ENCODE measurements around the gene OPRL1.
A peak's percentile ranks its signal among the peaks of the same experiment; 100 is the strongest.
"Not testable (repeated sequence)": the region's sequence is repeated elsewhere in the genome, so short reads cannot be mapped to it uniquely, and the experiment has no call there.

OPRL1 gene

DNA sequence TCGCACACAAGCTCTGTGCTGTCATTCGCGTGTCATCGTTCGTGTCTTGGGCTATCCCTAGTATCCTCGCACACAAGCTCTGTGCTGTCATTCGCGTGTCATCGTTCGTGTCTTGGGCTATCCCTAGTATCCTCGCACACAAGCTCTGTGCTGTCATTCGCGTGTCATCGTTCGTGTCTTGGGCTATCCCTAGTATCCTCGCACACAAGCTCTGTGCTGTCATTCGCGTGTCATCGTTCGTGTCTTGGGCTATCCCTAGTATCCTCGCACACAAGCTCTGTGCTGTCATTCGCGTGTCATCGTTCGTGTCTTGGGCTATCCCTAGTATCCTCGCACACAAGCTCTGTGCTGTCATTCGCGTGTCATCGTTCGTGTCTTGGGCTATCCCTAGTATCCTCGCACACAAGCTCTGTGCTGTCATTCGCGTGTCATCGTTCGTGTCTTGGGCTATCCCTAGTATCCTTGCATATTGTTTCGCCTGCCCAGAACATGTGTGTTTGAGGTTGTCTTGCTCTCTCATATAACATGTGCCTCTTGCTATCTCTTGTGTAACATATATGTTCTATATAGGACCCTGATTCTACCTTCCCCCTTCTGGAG is 7.4 kb downstream of the OPRL1 start:
- not testable (repeated sequence) for DNase-seq

DNA sequence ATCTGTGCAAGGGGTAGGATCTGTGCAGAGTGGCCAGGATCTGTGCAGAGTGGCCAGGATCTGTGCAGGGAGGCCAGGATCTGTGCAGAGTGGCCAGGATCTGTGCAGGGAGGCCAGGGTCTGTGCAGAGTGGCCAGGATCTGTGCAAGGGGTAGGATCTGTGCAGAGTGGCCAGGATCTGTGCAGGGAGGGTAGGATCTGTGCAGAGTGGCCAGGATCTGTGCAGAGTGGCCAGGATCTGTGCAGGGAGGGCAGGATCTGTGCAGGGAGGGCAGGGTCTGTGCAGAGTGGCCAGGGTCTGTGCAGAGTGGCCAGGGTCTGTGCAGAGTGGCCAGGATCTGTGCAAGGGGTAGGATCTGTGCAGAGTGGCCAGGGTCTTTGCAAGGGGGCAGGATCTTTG is 8.7 kb downstream of the OPRL1 start:
- DNase-seq: not testable (repeated sequence)

DNA sequence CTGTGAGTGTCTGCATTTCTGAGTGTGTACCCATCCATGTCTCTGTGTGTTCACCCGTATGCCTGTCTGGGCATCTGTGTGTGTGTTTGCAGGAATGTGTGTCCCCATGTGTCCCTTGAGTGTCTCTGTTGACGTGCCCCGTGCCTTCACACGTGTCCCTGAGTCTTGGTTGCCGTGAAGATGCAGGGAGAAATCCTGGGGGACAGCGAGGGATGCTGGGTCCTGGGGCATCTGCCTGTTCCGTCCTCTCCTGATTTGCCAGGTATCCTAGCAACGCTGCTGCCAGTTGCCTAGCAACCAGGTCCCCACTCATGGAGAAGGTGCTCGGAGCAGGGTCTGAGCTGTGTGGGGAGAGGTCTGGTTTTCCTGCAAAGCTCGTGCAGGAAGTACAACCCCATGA is 10.3 kb downstream of the OPRL1 start:
- no peak for DNase-seq

DNA sequence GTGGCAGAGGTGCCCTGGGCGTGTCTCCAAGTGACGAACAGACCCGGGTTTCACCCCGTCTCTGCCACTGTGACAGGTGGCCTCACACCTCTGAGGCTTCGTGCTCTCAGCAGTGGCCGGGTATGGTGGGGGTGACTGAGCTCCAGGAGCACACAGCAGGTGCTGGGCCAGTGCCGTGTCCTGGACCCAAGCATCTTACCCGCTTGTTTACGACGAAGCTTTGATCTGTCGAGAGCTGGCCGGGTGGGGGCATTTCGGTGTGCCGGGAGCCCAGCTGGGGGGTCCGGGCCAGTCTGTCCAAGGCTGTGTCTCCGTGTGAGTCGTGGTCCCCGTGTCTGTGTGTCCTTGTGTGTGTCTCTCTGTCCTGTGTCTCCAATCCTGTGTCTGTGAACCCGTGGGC is 11.5 kb downstream of the OPRL1 start:
- no peak for DNase-seq

DNA sequence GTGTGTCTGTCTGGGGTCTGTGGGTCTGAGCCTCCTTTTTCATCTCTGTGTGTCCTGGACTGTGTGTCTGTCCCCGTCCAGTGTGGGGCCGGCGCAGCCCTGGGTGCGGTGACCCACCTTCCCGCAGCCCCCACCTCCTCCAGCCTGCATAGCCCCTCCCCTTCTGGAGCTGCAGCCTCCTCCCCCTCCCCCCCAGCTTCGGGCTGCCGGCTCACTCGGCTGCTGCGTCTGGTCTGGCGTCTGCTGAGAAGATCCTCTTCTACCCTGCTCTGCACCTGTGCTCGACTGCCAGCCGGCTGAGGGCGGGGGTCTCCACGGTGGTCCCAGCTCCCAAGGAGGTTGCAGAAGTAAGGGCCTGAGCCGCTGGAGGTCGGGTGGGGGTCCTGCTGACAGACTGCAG is 11.9 kb downstream of the OPRL1 start:
- peak; percentile 61 for DNase-seq

DNA sequence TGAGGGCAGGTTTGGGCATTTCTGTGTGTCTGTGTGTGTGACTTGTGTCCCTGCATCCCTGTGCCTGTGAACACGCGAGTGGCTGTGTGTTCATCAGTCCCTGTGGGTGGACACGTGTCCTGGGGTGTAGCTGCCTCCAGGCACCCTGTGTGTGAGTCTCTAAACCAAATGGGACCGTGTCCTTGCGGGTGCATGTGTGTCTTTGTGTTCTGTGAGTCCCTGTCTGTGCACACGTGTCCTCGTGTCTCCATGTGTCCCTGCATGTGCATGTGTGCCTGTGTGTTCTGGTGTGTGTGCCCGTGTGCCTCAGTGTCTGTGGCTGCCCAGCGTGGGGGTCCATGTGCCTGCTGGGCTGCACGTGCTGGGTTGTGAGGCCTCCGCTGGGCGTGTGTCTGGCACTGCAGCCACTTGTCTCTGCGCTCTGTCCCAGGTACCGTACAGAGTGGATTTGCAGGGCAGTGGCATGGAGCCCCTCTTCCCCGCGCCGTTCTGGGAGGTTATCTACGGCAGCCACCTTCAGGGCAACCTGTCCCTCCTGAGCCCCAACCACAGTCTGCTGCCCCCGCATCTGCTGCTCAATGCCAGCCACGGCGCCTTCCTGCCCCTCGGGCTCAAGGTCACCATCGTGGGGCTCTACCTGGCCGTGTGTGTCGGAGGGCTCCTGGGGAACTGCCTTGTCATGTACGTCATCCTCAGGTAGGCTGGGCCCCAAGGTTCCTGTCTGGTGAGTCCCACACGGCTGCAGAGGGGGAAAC is 12.6 kb downstream of the OPRL1 start:
- DNase-seq: no peak

DNA sequence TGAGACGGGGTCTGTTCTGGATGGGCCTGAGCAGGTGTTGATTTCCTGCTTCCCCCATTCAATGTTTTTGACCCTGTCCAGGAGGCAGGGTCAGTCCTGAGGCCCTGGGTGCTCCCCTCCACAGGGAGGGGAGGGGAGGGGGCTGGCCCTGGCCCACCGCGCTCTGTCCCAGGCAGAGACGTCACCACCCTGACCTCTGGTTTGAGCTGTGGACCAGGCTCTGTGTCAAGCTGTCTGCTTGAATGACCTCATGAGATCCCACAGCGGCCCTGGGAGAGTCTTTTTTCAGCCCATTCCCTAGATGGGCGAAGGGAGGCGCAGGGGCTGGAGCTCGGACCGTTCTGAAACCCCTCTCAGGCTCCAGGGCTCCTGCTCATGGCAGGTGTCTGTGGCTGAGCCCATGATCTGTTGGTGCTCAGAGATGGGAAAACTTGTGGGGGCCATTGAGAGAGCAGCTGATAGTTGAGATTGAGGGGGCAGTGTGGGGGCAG is 13.2 kb downstream of the OPRL1 start:
- DNase-seq: no peak

DNA sequence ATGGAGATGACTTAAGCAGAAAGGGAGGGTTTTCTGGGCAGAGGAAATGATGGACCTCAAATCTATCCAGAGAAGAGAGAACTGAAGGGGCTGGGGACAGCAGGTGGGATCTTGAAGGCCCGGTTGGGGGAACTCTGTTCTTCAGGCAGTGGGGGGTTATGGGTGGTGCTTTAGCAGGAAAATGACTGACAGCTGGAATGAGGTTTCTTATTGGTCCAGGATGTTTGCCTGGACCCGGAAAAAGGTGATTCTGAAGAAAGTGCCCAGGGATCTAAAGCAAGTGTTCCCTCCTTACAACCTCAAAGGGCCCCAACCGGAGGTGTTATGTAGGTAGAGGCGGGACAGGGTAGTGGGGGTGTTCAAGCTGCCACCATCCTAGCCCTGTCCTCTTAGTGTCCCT is 15.6 kb downstream of the OPRL1 start:
- no peak for DNase-seq

DNA sequence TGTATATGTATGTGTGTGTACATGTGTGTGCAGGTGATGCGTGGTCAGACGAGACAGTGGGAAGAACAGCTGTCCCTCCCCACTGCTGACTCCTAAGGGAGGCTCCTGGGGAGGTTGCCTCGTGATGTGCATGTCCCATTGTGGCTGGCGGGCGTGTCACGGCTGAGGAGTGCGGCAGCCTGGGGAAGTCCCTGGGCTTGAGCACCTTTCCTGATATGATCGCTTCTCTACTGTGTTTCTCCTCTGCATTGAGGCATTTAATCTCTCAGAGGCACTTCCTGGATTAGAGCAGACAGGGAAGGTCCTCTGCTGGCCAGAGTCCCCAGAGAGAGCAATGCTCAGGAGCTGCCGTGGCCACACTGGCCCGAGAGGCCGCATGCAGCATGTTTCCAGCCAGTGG is 16.0 kb downstream of the OPRL1 start:
- no peak for DNase-seq

DNA sequence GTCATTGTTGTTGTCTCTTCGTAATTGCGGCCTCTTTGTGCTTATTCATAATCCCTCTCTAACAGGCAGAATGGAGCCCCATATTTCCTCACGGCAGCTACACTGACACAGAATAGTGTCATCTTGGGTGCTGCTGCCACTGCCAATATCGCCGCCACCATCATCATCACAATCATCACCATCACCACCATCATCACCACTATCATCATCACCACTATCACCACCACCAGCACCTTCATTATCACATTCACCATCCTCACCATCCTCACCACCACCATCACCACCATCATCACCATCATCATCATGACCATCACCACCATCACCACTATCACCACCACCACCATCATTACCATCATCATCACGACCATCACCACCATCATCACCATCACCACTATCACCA is 16.7 kb downstream of the OPRL1 start:
- DNase-seq: no peak

DNA sequence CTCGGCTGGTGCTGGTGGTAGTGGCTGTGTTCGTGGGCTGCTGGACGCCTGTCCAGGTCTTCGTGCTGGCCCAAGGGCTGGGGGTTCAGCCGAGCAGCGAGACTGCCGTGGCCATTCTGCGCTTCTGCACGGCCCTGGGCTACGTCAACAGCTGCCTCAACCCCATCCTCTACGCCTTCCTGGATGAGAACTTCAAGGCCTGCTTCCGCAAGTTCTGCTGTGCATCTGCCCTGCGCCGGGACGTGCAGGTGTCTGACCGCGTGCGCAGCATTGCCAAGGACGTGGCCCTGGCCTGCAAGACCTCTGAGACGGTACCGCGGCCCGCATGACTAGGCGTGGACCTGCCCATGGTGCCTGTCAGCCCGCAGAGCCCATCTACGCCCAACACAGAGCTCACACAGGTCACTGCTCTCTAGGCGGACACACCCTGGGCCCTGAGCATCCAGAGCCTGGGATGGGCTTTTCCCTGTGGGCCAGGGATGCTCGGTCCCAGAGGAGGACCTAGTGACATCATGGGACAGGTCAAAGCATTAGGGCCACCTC is 18.7 kb downstream of the OPRL1 start:
- no peak for DNase-seq

DNA sequence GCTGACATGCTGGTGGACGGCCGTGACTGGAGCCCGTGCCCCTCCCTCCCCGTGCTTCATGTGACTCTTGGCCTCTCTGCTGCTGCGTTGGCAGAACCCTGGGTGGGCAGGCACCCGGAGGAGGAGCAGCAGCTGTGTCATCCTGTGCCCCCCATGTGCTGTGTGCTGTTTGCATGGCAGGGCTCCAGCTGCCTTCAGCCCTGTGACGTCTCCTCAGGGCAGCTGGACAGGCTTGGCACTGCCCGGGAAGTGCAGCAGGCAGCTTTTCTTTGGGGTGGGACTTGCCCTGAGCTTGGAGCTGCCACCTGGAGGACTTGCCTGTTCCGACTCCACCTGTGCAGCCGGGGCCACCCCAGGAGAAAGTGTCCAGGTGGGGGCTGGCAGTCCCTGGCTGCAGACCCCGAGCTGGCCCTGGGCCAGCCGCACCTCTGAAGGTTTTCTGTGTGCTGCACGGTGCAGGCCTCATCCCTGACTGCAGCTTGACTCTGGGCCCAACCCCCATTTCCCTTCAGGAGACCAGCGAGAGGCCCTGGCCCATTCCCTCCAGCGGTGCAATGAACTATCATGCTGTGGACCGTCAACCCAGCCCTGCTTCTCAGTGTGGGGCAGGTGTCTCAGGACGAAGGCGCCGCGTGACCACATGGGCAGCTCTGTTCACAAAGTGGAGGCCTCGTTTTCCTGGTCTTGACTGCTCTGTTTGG is 19.4 kb downstream of the OPRL1 start:
- no peak for DNase-seq

DNA sequence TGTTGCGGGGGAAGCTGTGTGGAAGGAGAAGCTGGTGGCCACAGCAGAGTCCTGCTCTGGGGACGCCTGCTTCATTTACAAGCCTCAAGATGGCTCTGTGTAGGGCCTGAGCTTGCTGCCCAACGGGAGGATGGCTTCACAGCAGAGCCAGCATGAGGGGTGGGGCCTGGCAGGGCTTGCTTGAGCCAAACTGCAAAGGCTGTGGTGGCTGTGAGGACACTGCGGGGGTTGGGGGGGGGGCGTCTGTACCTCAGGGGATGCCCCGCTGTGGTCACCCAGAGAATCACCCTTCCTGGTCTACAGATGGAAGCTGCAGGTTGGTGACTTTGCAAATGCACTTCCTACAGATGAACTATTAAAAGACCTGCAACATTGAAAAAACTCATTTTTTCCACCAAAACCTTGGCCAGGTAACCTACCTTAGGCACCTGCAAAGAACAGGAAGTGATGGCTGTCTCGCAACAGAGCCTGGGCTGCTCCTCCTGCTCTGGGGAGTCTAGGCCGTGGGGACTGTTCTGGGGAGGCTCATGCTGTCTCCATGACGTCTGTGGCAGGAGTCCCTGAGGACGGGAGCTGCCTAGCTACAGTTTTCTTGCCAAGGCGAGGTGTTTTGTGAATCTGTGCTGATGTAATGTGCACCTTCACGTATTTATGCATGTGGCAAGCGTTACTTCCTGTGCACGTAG is 20.1 kb downstream of the OPRL1 start:
- peak; percentile 96 for DNase-seq

DNA sequence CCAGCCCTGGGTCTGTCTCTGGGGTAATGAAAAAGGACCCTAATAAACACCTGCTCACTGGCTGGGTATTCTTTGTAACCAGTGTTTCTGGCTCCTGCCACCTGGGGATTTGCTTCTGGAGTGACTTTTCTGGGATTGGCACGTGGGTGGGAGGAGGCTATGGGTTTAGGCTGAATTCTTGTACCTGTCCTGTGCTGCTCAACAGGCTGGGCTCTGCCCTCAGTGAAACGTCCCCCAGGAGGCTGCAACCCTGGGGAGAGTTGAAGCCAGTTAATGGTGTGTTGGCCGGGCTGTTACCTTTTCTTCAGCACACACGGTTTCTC is 20.6 kb downstream of the OPRL1 start:
- no peak for DNase-seq

DNA sequence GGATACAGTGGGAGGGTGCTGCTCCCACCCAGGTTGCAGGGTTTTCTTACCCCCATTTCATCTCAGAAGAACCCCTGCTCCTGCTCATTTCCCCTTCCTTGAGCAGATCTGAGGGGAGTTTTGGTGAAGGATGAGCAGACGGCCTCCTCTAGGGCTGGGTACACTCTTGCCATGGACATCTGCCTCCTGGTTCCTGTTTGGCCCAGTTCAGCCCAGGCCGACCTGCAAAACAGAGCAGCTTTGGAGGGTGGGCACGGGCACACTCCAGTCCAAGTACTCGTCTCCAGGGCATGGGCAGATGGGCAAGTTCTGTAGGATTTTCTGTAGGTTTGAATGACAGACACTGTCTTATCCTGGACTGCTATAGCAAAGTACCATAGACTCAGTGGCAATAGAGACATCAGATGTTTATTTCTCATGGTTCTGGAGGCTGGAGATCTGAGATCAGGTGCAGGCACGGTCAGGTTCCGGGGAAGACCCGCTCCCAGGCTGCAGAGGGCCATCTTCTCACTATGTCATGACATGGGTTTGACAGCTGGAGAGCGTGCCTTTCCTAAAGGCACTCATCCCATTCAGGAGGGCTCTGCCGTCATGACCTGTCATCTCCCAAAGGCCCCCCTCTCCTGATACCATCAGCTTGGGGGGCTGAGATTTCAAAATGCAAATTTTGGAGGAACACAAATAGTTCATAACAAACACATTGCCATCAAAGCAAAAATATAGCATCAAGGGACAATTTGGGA is 21.2 kb downstream of the OPRL1 start:
- no peak for DNase-seq

DNA sequence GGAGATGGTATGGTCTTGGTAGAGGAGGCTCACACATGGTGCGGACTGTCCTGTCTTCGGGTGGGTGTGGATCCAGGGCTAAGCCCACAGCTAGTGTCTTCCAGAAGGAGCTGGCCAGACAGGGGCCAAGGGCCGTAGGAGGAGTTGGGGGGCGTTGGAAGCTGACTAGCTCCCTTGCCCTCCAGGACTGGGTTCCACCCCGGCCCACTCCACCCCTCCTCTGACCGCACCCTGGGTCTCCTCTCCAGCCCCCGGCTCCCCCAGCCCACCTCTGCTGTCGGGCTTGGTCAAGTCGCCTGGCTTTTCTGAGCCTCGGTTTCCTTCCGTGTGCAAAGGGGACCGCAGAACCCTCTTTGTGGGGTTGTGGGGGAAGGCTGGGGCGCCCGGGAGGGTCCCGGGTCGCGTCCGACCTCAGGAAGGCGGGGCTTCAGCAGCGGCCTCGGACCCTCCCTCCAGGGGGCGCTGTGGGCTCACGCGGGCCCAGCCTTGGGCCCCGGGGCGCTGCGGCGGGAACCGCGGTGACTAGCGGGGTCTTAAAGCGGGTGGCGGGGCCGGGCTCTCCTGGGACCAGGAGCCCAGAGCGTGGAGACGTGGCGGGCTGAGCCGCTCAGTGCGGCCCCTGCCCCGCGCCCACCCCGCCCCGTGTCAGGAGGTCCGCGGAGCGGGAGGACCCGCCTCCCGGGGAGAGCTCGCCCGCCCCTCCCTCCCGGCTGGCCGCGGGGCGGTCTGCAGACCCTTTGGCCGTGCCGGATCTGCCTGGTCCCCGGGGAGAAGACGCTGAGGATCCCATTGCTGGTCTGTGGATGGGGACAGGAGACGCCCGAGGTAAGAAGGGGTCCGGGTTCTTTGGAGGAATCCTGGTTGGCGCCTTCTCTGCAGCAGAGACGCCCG is 22.1 kb downstream of the OPRL1 start:
- peak; percentile 81 for DNase-seq

DNA sequence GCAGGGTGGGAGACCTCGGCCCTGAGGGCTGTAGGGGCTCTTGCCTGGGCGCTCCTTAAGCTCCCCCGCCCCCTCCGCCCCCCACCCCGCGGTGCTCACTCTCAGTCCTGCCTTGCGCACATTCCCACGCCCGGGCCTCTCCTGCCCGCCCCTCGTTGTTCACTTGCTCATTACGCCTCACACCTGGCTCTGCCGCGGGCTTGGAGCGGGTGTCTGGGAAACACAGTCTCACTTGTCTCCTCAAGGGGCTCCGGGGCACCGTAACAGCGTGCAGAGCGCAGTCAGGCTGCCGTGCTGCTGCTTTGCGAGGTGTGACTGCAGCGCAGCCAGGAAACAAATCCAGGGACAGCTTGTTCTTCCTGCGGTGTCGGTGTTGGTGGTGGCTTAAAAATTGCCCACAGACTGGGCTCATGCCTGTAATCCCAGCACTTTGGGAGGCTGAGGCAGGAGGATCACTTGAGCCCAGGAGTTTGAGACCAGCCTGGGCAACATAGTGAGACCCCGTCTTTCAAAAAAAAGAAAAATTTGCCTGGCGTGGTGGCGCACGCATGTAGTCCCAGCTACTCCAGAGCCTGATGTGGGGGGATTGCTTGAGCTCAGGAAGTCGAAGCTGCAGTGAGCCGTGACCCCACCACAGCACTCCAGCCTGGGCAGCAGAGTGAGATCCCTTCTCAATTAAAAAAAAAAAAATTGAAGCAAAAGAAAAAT is 22.9 kb downstream of the OPRL1 start:
- peak; percentile 89 for DNase-seq

DNA sequence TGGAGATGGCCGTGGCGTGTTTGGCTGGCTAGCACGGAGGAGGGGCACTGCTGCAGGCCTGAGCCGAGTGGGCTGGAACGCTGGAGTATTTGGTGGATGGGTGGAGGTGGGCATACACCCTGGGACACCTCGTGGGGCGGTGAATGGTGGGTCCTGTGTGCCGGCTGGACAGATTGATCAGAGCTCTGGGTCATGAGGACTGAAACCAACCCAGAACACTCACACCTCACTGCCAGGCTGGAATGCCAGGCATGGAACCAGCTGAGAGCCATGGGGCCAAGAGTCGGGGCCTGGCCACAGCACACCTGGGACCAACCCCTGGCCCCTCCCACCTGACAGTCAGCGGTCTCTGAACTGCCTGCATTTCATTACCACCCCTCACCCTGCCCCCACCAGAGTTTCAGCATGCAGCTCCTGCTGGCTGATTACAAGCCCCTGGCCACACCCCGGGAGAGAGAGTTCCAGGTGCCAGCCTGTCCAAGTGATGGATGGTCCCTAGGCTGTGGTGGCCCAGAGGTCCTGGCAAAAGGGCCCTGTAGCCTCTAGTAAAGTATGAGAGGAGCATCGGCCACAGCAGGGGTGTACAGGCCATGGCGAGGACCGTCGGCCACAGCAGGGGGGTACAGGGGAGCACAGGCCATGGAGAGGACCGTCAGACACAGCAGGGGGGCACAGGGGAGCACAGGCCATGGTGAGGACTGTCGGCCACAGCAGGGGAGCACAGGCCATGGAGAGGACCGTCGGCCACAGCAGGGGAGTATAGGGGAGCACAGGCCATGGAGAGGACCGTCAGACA is 24.2 kb downstream of the OPRL1 start:
- no peak for DNase-seq

DNA sequence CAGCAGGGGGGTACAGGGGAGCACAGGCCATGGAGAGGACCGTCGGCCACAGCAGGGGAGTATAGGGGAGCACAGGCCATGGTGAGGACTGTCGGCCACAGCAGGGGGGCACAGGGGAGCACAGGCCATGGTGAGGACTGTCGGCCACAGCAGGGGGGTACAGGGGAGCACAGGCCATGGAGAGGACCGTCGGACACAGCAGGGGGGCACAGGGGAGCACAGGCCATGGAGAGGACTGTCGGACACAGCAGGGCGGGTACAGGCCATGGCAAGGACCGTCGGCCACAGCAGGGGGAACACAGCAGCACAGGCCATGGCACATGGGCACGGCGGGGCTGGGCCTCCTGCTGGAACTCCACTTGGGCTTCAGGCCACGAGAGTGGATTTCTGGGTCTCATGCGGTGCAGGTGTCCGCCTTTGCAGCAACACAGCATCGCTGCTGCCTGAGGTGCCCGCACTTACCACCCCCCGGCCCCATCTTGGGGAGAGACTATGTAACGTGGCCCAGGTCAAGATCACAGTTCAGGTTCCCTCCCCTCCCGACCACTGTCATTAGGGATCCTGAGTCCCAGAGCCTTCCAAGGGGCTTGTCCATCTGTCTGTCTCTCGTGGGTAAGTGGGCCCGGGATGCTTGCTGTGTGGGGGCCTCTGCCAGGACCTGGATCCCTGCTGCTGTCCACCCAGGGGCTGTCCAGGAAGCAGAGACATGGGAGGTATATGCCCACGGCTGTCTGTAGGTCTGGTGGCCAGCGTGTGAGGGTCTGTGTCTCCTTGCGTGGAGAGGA is 25.0 kb downstream of the OPRL1 start:
- no peak for DNase-seq

Measured in NCI-H2171 (cell line).